ENCODE data around the gene MBD6. TPM values are rescaled to one million over a fixed set of nuclear protein-coding genes. Genes with fewer than 3 reads are reported as not detected.

MBD6 gene
- total and polyA plus RNA-seq, 12 donors: 8.8 to 46.9 (median 33.5) TPM

- H3K27ac ChIP-seq: no peak overlapping the region
- no peak for TF ChIP-seq CTCF (IDR thresholded peaks at IDR 0.05)
- DNase-seq (no peak), ATAC-seq (no peak)
- H3K9me3 ChIP-seq: no peaks in the 10 kb centered on the region
- H3K27me3 ChIP-seq: peaks cover 0 to 10% (median 0%) of the 10 kb centered on the region in 7 donors
- intact Hi-C loops (cut with DNase I): no loop called here
- no peak overlapping the region for H3K4me3 ChIP-seq
- WGBS, 2 donors: 78 to 80% methylated on average over 2 of the region's 2 CpGs
- no peaks in the 10 kb centered on the region for H3K36me3 ChIP-seq
- no peaks in the 10 kb centered on the region for H3K4me1 ChIP-seq
Observed at GRCh38 chr12:57579011-57579410, 56.4 kb downstream of the MBD6 start.

Small RNA genes lying within 50 kb of the gene (microRNA-seq; reads per million reads assigned to microRNA genes)
- gene MIR616 (0 to 0.51 reads per million in 2 donors), gene MIR6758 (0 to 1.0 reads per million in 2 donors)

Other genes starting within 250 kb of the MBD6 start
- gene R3HDM2, start 91.8 kb upstream of the MBD6 start, total RNA-seq: 100 to 1,000 TPM in 1 of 10 donors, 10 to 100 TPM in 9; 43.7 to 107 (median 82.9) TPM
- 10 to 100 TPM; 15.5 to 17.6 TPM for gene R3HDM2, start 91.8 kb upstream of the MBD6 start, polyA plus RNA-seq
- gene INHBC, start 88.0 kb upstream of the MBD6 start, total RNA-seq: under 1 TPM in 1 of 10 donors, not detected in 9; 0.13 TPM
- under 1 TPM in 1 of 2 donors, not detected in 1; 0.03 TPM for gene INHBC, start 88.0 kb upstream of the MBD6 start, polyA plus RNA-seq
- gene INHBE, start 67.5 kb upstream of the MBD6 start, total RNA-seq: 1 to 10 TPM in 3 of 10 donors, under 1 TPM in 3, not detected in 4; 0.09 to 1.2 (median 0.71) TPM
- gene INHBE, start 67.5 kb upstream of the MBD6 start, polyA plus RNA-seq: under 1 TPM in 1 of 2 donors, not detected in 1; 0.01 TPM
- 1 to 10 TPM in 2 of 10 donors, under 1 TPM in 8; 0.12 to 1.2 (median 0.63) TPM for gene GLI1, start 63.0 kb upstream of the MBD6 start, total RNA-seq
- under 1 TPM; 0.15 to 0.45 TPM for gene GLI1, start 63.0 kb upstream of the MBD6 start, polyA plus RNA-seq
- 10 to 100 TPM in 2 of 10 donors, 1 to 10 TPM in 7, under 1 TPM in 1; 0.83 to 17.7 (median 3.8) TPM for gene ARHGAP9, start 43.0 kb upstream of the MBD6 start, total RNA-seq
- 1 to 10 TPM; 1.8 to 6.7 TPM for gene ARHGAP9, start 43.0 kb upstream of the MBD6 start, polyA plus RNA-seq
- gene MARS1, start 34.8 kb upstream of the MBD6 start, total RNA-seq: 100 to 1,000 TPM in 1 of 10 donors, 10 to 100 TPM in 9; 56.7 to 105 (median 72.5) TPM
- gene MARS1, start 34.8 kb upstream of the MBD6 start, polyA plus RNA-seq: 100 to 1,000 TPM in 1 of 2 donors, 10 to 100 TPM in 1; 94.7 to 108 TPM
- gene DDIT3, start 2.3 kb upstream of the MBD6 start, total RNA-seq: 10 to 100 TPM; 11.2 to 34.1 (median 22.0) TPM
- gene DDIT3, start 2.3 kb upstream of the MBD6 start, polyA plus RNA-seq: 100 to 1,000 TPM in 1 of 2 donors, 10 to 100 TPM in 1; 65.2 to 106 TPM
- gene DCTN2, start 24.4 kb downstream of the MBD6 start, total RNA-seq: 100 to 1,000 TPM in 5 of 10 donors, 10 to 100 TPM in 5; 82.9 to 116 (median 101) TPM
- gene DCTN2, start 24.4 kb downstream of the MBD6 start, polyA plus RNA-seq: 100 to 1,000 TPM in 1 of 2 donors, 10 to 100 TPM in 1; 45.9 to 174 TPM
- under 1 TPM in 5 of 10 donors, not detected in 5; 0.05 to 0.29 (median 0.07) TPM for gene KIF5A, start 27.2 kb downstream of the MBD6 start, total RNA-seq
- gene KIF5A, start 27.2 kb downstream of the MBD6 start, polyA plus RNA-seq: under 1 TPM; 0.06 to 0.07 TPM
- gene PIP4K2C, start 68.4 kb downstream of the MBD6 start, total RNA-seq: 10 to 100 TPM in 9 of 10 donors, 1 to 10 TPM in 1; 9.6 to 17.2 (median 14.7) TPM
- 10 to 100 TPM in 1 of 2 donors, 1 to 10 TPM in 1; 5.8 to 13.6 TPM for gene PIP4K2C, start 68.4 kb downstream of the MBD6 start, polyA plus RNA-seq
- 10 to 100 TPM; 16.9 to 30.2 (median 22.2) TPM for gene DTX3, start 82.0 kb downstream of the MBD6 start, total RNA-seq
- 10 to 100 TPM; 20.9 to 58.2 TPM for gene DTX3, start 82.0 kb downstream of the MBD6 start, polyA plus RNA-seq
- gene ARHGEF25, start 88.6 kb downstream of the MBD6 start, total RNA-seq: 10 to 100 TPM in 3 of 10 donors, 1 to 10 TPM in 7; 5.0 to 17.6 (median 7.5) TPM
- 10 to 100 TPM; 13.1 to 49.2 TPM for gene ARHGEF25, start 88.6 kb downstream of the MBD6 start, polyA plus RNA-seq
- 1 to 10 TPM; 2.0 to 9.3 (median 5.5) TPM for gene B4GALNT1, start 110.4 kb downstream of the MBD6 start, total RNA-seq
- gene B4GALNT1, start 110.4 kb downstream of the MBD6 start, polyA plus RNA-seq: 1 to 10 TPM; 2.4 to 5.3 TPM
- 100 to 1,000 TPM in 7 of 10 donors, 10 to 100 TPM in 3; 84.9 to 181 (median 113) TPM for gene OS9, start 171.3 kb downstream of the MBD6 start, total RNA-seq
- 100 to 1,000 TPM in 1 of 2 donors, 10 to 100 TPM in 1; 96.9 to 173 TPM for gene OS9, start 171.3 kb downstream of the MBD6 start, polyA plus RNA-seq
- 10 to 100 TPM in 2 of 10 donors, 1 to 10 TPM in 8; 3.4 to 13.1 (median 6.6) TPM for gene AGAP2, start 215.9 kb downstream of the MBD6 start, total RNA-seq
- 10 to 100 TPM in 1 of 2 donors, 1 to 10 TPM in 1; 5.3 to 17.3 TPM for gene AGAP2, start 215.9 kb downstream of the MBD6 start, polyA plus RNA-seq
- gene TSPAN31, start 222.2 kb downstream of the MBD6 start, total RNA-seq: 10 to 100 TPM; 21.1 to 37.4 (median 26.9) TPM
- gene TSPAN31, start 222.2 kb downstream of the MBD6 start, polyA plus RNA-seq: 10 to 100 TPM; 29.8 to 36.6 TPM
- gene CDK4, start 229.5 kb downstream of the MBD6 start, total RNA-seq: 10 to 100 TPM; 37.0 to 74.0 (median 52.0) TPM
- 10 to 100 TPM; 21.7 to 61.7 TPM for gene CDK4, start 229.5 kb downstream of the MBD6 start, polyA plus RNA-seq
- 10 to 100 TPM; 11.2 to 15.0 (median 13.3) TPM for gene MARCHF9, start 232.3 kb downstream of the MBD6 start, total RNA-seq
- 10 to 100 TPM; 14.5 to 20.7 TPM for gene MARCHF9, start 232.3 kb downstream of the MBD6 start, polyA plus RNA-seq
- gene CYP27B1, start 244.3 kb downstream of the MBD6 start, total RNA-seq: under 1 TPM in 2 of 10 donors, not detected in 8; 0.81 to 0.95 TPM
- under 1 TPM in 1 of 2 donors, not detected in 1; 0.14 TPM for gene CYP27B1, start 244.3 kb downstream of the MBD6 start, polyA plus RNA-seq
- 10 to 100 TPM in 2 of 10 donors, 1 to 10 TPM in 8; 5.6 to 15.0 (median 7.9) TPM for gene METTL1, start 249.3 kb downstream of the MBD6 start, total RNA-seq
- gene METTL1, start 249.3 kb downstream of the MBD6 start, polyA plus RNA-seq: 10 to 100 TPM; 10.9 to 29.4 TPM
- 1 to 10 TPM; 1.1 to 2.6 (median 1.6) TPM for gene EEF1AKMT3, start 249.8 kb downstream of the MBD6 start, total RNA-seq
- 1 to 10 TPM; 1.1 to 1.2 TPM for gene EEF1AKMT3, start 249.8 kb downstream of the MBD6 start, polyA plus RNA-seq